ENCODE measurements around the gene MUCL3. TPM values are rescaled to one million over a fixed set of nuclear protein-coding genes. Genes with fewer than 3 reads are reported as not detected.
"Not testable (repeated sequence)": the region's sequence is repeated elsewhere in the genome, so short reads cannot be mapped to it uniquely, and the experiment has no call there.

The MUCL3 gene
- total RNA-seq, 4 donors from 2014 or later: not detected

DNA sequence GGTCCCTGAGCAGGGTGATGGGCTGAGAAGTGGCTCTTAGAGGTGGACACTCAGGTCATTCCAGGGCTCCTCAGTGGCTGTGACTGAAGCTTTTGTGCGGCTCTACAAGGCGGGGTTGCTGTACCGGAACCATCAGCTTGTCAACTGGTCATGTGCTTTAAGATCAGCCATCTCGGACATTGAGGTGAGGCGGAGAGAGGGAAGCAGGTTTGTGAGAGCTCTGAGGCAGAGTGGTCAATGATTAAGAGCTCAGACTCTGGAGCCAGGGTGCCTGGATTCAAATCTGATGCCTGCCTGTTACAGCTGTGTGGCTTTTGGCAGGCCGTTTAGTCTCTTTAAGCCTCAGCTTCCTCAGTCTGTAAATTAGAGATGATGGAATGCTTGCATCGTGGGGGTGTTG, 23.7 kb upstream of the MUCL3 start:
- H3K27me3 ChIP-seq: no peaks in the 10 kb centered on the region
- H3K4me1 ChIP-seq: peaks cover 17 to 23% of the 10 kb centered on the region in 2 donors
- H3K9me3 ChIP-seq: no peaks in the 10 kb centered on the region
- H3K27ac ChIP-seq: no peak overlapping the region
- DNase-seq: no peak
- intact Hi-C loops (cut with DNase I; ENCODE audit: low total_unique reads) (loop anchor here (10.0 kb wide), 2 partner anchors 172 to 278 kb away; partner anchors contain the start of genes FLOT1 and IER3), in situ Hi-C loops (cut with MboI; ENCODE audit: low sequenced_read_pairs in 4 of 4) (loop anchor here (5.0 to 10.0 kb wide), 4 partner anchors 128 to 160 kb away; no protein-coding TSS in a partner anchor)
- ATAC-seq: no peak
- TF ChIP-seq CTCF (IDR thresholded peaks at IDR 0.05 in 4 of 5, conservative IDR thresholded peaks at IDR 0.05 in 1 of 5) (no peak), POLR2A (IDR thresholded peaks at IDR 0.05) (no peak)
- no peak overlapping the region for H3K4me3 ChIP-seq
- peaks cover 0 to 51% of the 10 kb centered on the region in 2 donors for H3K36me3 ChIP-seq

DNA sequence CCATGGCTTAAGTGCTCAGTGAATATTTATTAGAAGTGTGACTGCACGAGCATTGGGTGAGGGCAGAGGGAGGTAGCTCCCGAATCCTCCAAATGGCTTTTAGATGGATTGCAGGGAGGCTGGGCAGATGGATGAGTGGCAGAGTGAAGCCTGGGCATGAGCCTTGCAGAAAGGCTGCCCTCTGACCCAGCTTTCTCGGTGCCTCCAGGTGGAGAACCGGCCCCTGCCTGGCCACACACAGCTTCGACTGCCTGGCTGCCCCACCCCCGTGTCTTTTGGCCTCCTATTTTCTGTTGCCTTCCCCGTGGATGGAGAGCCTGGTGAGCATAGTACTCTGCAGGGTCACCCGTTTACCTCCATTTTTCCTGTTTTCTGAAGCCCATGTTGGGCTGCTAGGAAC, 23.3 kb upstream of the MUCL3 start:
- intact Hi-C loops (cut with DNase I; ENCODE audit: low total_unique reads): loop anchor here (10.0 kb wide), 2 partner anchors 173 to 277 kb away; partner anchors contain the start of genes FLOT1 and IER3
- Histone ChIP-seq H3K36me3 (peaks cover 0 to 56% of the 10 kb centered on the region in 2 donors), H3K27me3 (no peaks in the 10 kb centered on the region), H3K4me3 (no peak overlapping the region), H3K4me1 (peaks cover 17 to 23% of the 10 kb centered on the region in 2 donors), H3K27ac (no peak overlapping the region), H3K9me3 (no peaks in the 10 kb centered on the region)
- in situ Hi-C loops (cut with MboI; ENCODE audit: low sequenced_read_pairs in 4 of 4): loop anchor here (5.0 to 10.0 kb wide), 4 partner anchors 127 to 160 kb away; no protein-coding TSS in a partner anchor
- ATAC-seq: no peak
- DNase-seq: no peak
- TF ChIP-seq POLR2A (IDR thresholded peaks at IDR 0.05) (no peak), CTCF (IDR thresholded peaks at IDR 0.05 in 4 of 5, conservative IDR thresholded peaks at IDR 0.05 in 1 of 5) (no peak)

GRCh38 chr6:30918670-30919069, 22.1 kb upstream of the MUCL3 start:
- H3K27me3 ChIP-seq: no peaks in the 10 kb centered on the region
- no peak for ATAC-seq
- intact Hi-C loops (cut with DNase I; ENCODE audit: low total_unique reads): loop anchor here (10.0 kb wide), 2 partner anchors 174 to 276 kb away; partner anchors contain the start of genes FLOT1 and IER3
- DNase-seq: no peak
- in situ Hi-C loops (cut with MboI; ENCODE audit: low sequenced_read_pairs in 4 of 4): loop anchor here (5.0 to 10.0 kb wide), 4 partner anchors 126 to 159 kb away; no protein-coding TSS in a partner anchor
- H3K4me3 ChIP-seq: no peak overlapping the region
- H3K27ac ChIP-seq: no peak overlapping the region
- H3K4me1 ChIP-seq: peaks cover 15 to 17% of the 10 kb centered on the region in 2 donors
- TF ChIP-seq POLR2A (IDR thresholded peaks at IDR 0.05) (no peak), CTCF (IDR thresholded peaks at IDR 0.05 in 4 of 5, conservative IDR thresholded peaks at IDR 0.05 in 1 of 5) (no peak)
- no peaks in the 10 kb centered on the region for H3K9me3 ChIP-seq
- peaks cover 0 to 67% of the 10 kb centered on the region in 2 donors for H3K36me3 ChIP-seq

DNA sequence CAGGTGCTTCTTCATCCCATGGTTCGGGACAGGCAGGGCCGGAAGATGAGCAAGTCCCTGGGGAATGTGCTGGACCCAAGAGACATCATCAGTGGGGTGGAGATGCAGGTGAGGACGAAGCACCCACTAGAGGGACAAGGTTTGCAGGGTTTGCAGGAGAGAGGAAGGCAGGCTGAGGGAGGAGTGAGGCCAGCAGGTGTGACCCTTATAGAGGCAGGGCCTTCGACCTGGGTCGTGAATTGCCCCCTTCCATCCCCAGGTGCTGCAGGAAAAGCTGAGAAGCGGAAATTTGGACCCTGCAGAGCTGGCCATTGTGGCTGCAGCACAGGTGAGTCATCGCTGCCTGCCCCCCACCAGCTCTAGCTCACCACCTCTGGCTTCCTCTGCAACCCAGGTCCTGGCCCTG, 18.3 kb upstream of the MUCL3 start:
- peaks cover 7 to 15% of the 10 kb centered on the region in 2 donors for H3K4me1 ChIP-seq
- DNase-seq (no peak), ATAC-seq (no peak)
- intact Hi-C loops (cut with DNase I; ENCODE audit: low total_unique reads): no loop called here
- no peaks in the 10 kb centered on the region for H3K27me3 ChIP-seq
- H3K9me3 ChIP-seq: no peaks in the 10 kb centered on the region
- H3K4me3 ChIP-seq: no peak overlapping the region
- H3K27ac ChIP-seq: no peak overlapping the region
- no peak for TF ChIP-seq POLR2A (IDR thresholded peaks at IDR 0.05)
- no peak for TF ChIP-seq CTCF (IDR thresholded peaks at IDR 0.05 in 4 of 5, conservative IDR thresholded peaks at IDR 0.05 in 1 of 5)
- in situ Hi-C loops (cut with MboI; ENCODE audit: low sequenced_read_pairs in 4 of 4): no loop called here
- peaks cover 0 to 64% of the 10 kb centered on the region in 2 donors for H3K36me3 ChIP-seq

- H3K4me3 ChIP-seq; in situ Hi-C loops (cut with MboI; ENCODE audit: low sequenced_read_pairs in 4 of 4); intact Hi-C loops (cut with DNase I; ENCODE audit: low total_unique reads); ATAC-seq; H3K27ac ChIP-seq; H3K27me3 ChIP-seq; DNase-seq; H3K9me3 ChIP-seq: not testable (repeated sequence)
- Histone ChIP-seq H3K4me1 (peaks cover 8 to 20% of the 10 kb centered on the region in 2 donors), H3K36me3 (peaks cover 0 to 48% of the 10 kb centered on the region in 2 donors)
Measured at GRCh38 chr6:30924040-30924627, 16.6 kb upstream of the MUCL3 start.
